Uterus (tissue), 2 donors: ENCODE measurements around the gene NTN4.

Experiments used
- CTCF ChIP-seq, 4 experiments: fragments of 200-600 bp in 2 of 4; fragments of 450-650 bp in 2 of 4; sonication (generic) in 2 of 4; IDR thresholded peaks; one replicate each; pipeline ENCODE4 v1.5.1; 2016 to 2019; ENCODE audit warnings: antibody characterized with exemption in 4 of 4, mild to moderate bottlenecking in 2 of 4, moderate library complexity in 1 of 4
- POLR2A ChIP-seq, 2 donors: fragments of 450-650 bp; IDR thresholded peaks; one replicate each; pipeline ENCODE4 v1.6.1; 2016; ENCODE audit warnings: antibody characterized with exemption in 2 of 2, mild to moderate bottlenecking in 1 of 2, moderate library complexity in 1 of 2

GRCh38 chr12:95764848-95765247, 25.7 kb downstream of the NTN4 start:
- TF ChIP-seq CTCF (IDR thresholded peaks at IDR 0.05), result no peak
- no peak for TF ChIP-seq POLR2A (IDR thresholded peaks at IDR 0.05)
